Esophagus muscularis mucosa (tissue), 4 donors: Measurements from ENCODE around the gene PDE4D. TPM values are rescaled to one million over a fixed set of nuclear protein-coding genes. Genes with fewer than 3 reads are reported as not detected.

ENCODE experiments used
- DNase-seq: peaks from one replicate; pipeline ENCODE4 v3.0.0-alpha.2; 2017; ENCODE audit errors: extremely low spot score
- H3K27ac ChIP-seq, 4 donors: fragments of 200-600 bp; sonication (generic); replicated peaks in 1 of 4; 1 replicate in 3 of 4; 2 replicates in 1 of 4; pipeline ENCODE4 v1.5.1; 2016 to 2019; ENCODE audit warnings: mild to moderate bottlenecking in 1 of 4
- H3K27me3 ChIP-seq, 4 donors: fragments of 200-600 bp; sonication (generic); one replicate each; pipeline versions ENCODE4 v1.5.1 to v1.6.0; 2016 to 2019
- H3K36me3 ChIP-seq, 4 donors: fragments of 200-600 bp; sonication (generic); one replicate each; pipeline ENCODE4 v1.5.1; 2016 to 2019
- H3K4me1 ChIP-seq, 4 donors: fragments of 200-600 bp; sonication (generic); one replicate each; pipeline ENCODE4 v1.5.1; 2016 to 2019
- H3K4me3 ChIP-seq, 4 donors: fragments of 200-600 bp; sonication (generic); 1 replicate in 2 of 4; 2 replicates in 2 of 4; pipeline ENCODE4 v1.5.1; 2016 to 2019; ENCODE audit warnings: mild to moderate bottlenecking in 4 of 4, moderate library complexity in 1 of 4
- H3K9me3 ChIP-seq, 4 donors: fragments of 200-600 bp; sonication (generic); 1 replicate in 3 of 4; 2 replicates in 1 of 4; pipeline ENCODE4 v1.5.1; 2016 to 2019
- EP300 ChIP-seq: sonication (generic); formaldehyde crosslinking; IDR thresholded peaks from one replicate; pipeline ENCODE4 v1.6.1; 2017; ENCODE audit warnings: antibody characterized with exemption
- POLR2A ChIP-seq: fragments of 450-650 bp; IDR thresholded peaks from one replicate; pipeline ENCODE4 v1.6.1; 2017; ENCODE audit warnings: antibody characterized with exemption, moderate library complexity, mild to moderate bottlenecking, low read depth
- POLR2AphosphoS5 ChIP-seq, 2 donors: sonication (generic); formaldehyde crosslinking; IDR thresholded peaks; one replicate each; pipeline ENCODE4 v1.6.1; 2017; ENCODE audit warnings: antibody characterized with exemption in 2 of 2
- WGBS: methylation state at CpG from one replicate; pipeline ENCODE4 v1.1.5; 2018; 5-methylcytosine and 5-hydroxymethylcytosine counted together
- intact Hi-C: fragments of 100-400 bp; cut with DNase I; formaldehyde crosslinking; loops from one replicate; pipeline ENCODE4 v1.15.1; 2023
- total RNA-seq, 4 donors: library from RNA; depleted of rRNA; stranded (reverse); fragments of >200 nt; gene quantifications; one replicate each; pipeline versions ENCODE4 v1.1.0 to v1.2.1, GENCODE V29; 2016
- TF ChIP-seq, protein P1 (sequence below), 3 experiments: fragments of 200-600 bp in 2 of 3; fragments of 450-650 bp in 1 of 3; sonication (generic) in 2 of 3; IDR thresholded peaks; one replicate each; pipeline ENCODE4 v1.5.1; 2017 to 2019; ENCODE audit warnings: antibody characterized with exemption in 3 of 3, mild to moderate bottlenecking in 2 of 3, moderate library complexity in 1 of 3

The PDE4D gene
- total RNA-seq, 4 donors from 2014 or later = 39.2 to 87.0 (median 50.2) TPM

DNA sequence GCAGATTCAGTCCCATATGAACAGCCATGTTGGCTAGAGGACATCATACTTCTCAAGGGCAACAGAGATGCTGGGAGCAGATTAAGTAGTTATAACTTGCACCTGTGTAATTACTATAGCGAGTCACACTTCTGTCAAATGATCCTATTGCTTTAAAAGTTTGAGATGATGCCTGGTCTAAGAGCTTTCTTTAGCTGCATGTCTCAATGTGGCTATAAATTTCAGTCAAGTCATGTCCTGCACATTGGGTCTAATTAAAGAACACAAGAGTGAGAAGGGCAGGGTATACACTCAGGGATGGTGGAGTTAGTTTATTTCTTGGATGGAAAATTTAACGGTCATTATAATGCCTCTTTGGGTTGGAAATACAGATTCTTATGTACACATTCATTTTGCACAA is 753.4 kb downstream of the PDE4D start:
- TF ChIP-seq POLR2A (no peak), POLR2AphosphoS5 (IDR thresholded peaks at IDR 0.05) (no peak), EP300 (no peak)
- TF ChIP-seq, protein P1, sequence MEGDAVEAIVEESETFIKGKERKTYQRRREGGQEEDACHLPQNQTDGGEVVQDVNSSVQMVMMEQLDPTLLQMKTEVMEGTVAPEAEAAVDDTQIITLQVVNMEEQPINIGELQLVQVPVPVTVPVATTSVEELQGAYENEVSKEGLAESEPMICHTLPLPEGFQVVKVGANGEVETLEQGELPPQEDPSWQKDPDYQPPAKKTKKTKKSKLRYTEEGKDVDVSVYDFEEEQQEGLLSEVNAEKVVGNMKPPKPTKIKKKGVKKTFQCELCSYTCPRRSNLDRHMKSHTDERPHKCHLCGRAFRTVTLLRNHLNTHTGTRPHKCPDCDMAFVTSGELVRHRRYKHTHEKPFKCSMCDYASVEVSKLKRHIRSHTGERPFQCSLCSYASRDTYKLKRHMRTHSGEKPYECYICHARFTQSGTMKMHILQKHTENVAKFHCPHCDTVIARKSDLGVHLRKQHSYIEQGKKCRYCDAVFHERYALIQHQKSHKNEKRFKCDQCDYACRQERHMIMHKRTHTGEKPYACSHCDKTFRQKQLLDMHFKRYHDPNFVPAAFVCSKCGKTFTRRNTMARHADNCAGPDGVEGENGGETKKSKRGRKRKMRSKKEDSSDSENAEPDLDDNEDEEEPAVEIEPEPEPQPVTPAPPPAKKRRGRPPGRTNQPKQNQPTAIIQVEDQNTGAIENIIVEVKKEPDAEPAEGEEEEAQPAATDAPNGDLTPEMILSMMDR (IDR thresholded peaks at IDR 0.05) = no peak
- Histone ChIP-seq H3K4me1 (peaks cover 5 to 17% (median 12%) of the 10 kb centered on the region in 4 donors), H3K4me3 (no peak overlapping the region), H3K9me3 (no peaks in the 10 kb centered on the region), H3K27me3 (no peaks in the 10 kb centered on the region), H3K27ac (no peak overlapping the region), H3K36me3 (no peaks in the 10 kb centered on the region)
- DNase-seq = no peak
- WGBS = 92% methylated on average over 2 of the region's 2 CpGs
- intact Hi-C loops = no loop called here

GRCh38 chr5:59139695-59140094 is 753.8 kb downstream of the PDE4D start:
- Histone ChIP-seq H3K4me3 (no peak overlapping the region), H3K36me3 (no peaks in the 10 kb centered on the region), H3K27ac (no peak overlapping the region), H3K27me3 (no peaks in the 10 kb centered on the region), H3K9me3 (no peaks in the 10 kb centered on the region), H3K4me1 (peaks cover 5 to 21% (median 12%) of the 10 kb centered on the region in 4 donors)
- TF ChIP-seq POLR2A = no peak
- TF ChIP-seq POLR2AphosphoS5 (IDR thresholded peaks at IDR 0.05) = no peak
- no peak for DNase-seq
- intact Hi-C loops = no loop called here
- WGBS = 90% methylated on average over 1 of the region's 1 CpG

DNA sequence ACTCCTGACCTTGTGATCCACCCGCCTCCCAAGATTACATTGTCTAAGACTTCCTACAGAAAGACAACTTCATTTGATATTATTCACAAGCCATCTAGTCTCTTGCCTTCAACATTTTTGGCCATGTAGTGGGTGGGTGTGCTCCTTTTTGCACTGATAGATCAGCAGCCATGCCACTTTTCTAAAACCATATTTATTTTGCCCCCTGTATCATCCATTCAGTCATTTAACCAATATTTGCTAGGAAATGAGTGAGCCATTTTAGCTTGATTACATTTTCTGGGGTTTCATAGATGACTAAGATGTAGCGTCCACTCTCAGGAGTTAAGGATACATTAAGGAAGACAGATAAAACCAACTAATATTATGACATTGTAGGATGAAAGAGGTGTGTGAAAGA is 755.0 kb downstream of the PDE4D start:
- Histone ChIP-seq H3K27me3 (no peaks in the 10 kb centered on the region), H3K4me3 (no peak overlapping the region), H3K9me3 (no peaks in the 10 kb centered on the region), H3K27ac (no peak overlapping the region), H3K36me3 (no peaks in the 10 kb centered on the region), H3K4me1 (peaks cover 0 to 16% (median 4%) of the 10 kb centered on the region in 4 donors)
- intact Hi-C loops = no loop called here
- no peak for TF ChIP-seq EP300
- no peak for TF ChIP-seq POLR2AphosphoS5 (IDR thresholded peaks at IDR 0.05)
- no peak for TF ChIP-seq POLR2A
- TF ChIP-seq, protein P1 (IDR thresholded peaks at IDR 0.05) = no peak
- 98% methylated on average over 2 of the region's 2 CpGs for WGBS
- DNase-seq = no peak

GRCh38 chr5:59137846-59138245 is 755.7 kb downstream of the PDE4D start:
- H3K36me3 ChIP-seq = no peaks in the 10 kb centered on the region
- H3K4me3 ChIP-seq = no peak overlapping the region
- no peaks in the 10 kb centered on the region for H3K27me3 ChIP-seq
- TF ChIP-seq POLR2AphosphoS5 (IDR thresholded peaks at IDR 0.05) (no peak), EP300 (no peak), POLR2A (no peak)
- TF ChIP-seq, protein P1 (IDR thresholded peaks at IDR 0.05) = no peak
- H3K9me3 ChIP-seq = no peaks in the 10 kb centered on the region
- DNase-seq = no peak
- intact Hi-C loops = no loop called here
- WGBS = 77% methylated on average over 2 of the region's 2 CpGs
- H3K4me1 ChIP-seq = peaks cover 0 to 18% (median 5%) of the 10 kb centered on the region in 4 donors
- no peak overlapping the region for H3K27ac ChIP-seq

GRCh38 chr5:59136549-59136948 is 757.0 kb downstream of the PDE4D start:
- 62% methylated on average over 2 of the region's 2 CpGs for WGBS
- TF ChIP-seq, protein P1 (IDR thresholded peaks at IDR 0.05) = no peak
- no peak for TF ChIP-seq EP300
- TF ChIP-seq POLR2AphosphoS5 (IDR thresholded peaks at IDR 0.05) = no peak
- TF ChIP-seq POLR2A = no peak
- Histone ChIP-seq H3K36me3 (no peaks in the 10 kb centered on the region), H3K27ac (no peak overlapping the region), H3K4me1 (peaks cover 0 to 16% (median 4%) of the 10 kb centered on the region in 4 donors), H3K4me3 (no peak overlapping the region), H3K27me3 (no peaks in the 10 kb centered on the region), H3K9me3 (no peaks in the 10 kb centered on the region)
- DNase-seq = no peak
- intact Hi-C loops = no loop called here
